HepG2 (cell line): ENCODE measurements around the gene SPATA25. TPM values are rescaled to one million over a fixed set of nuclear protein-coding genes. Genes with fewer than 3 reads are reported as not detected.

Source experiments
- EEA1 ChIP-seq: sonication (generic); formaldehyde crosslinking; IDR thresholded peaks from 2 replicates; pipeline ENCODE4 v1.5.1; 2020; ENCODE audit warnings: mild to moderate bottlenecking, missing genetic modification reagents, borderline replicate concordance
- ETV5 ChIP-seq: IDR thresholded peaks from 2 replicates; pipeline ENCODE4 v1.6.1; 2018; ENCODE audit warnings: missing biosample characterization, missing genetic modification reagents, inconsistent platforms, borderline replicate concordance
- IRF9 ChIP-seq: sonication (generic); formaldehyde crosslinking; IDR thresholded peaks from 2 replicates; pipeline ENCODE4 v1.8.0; 2022; ENCODE audit warnings: missing genetic modification reagents, mild to moderate bottlenecking, borderline replicate concordance
- IRX3 ChIP-seq: sonication (generic); formaldehyde crosslinking; IDR thresholded peaks from 2 replicates; pipeline ENCODE4 v1.8.1; 2023; ENCODE audit warnings: mild to moderate bottlenecking, low read depth, missing genetic modification reagents, borderline replicate concordance
- NONO ChIP-seq, 2 experiments: fragments of 450-650 bp in 1 of 2; sonication (generic) in 1 of 2; formaldehyde crosslinking in 1 of 2; IDR thresholded peaks in 1 of 2; conservative IDR thresholded peaks in 1 of 2; 2 replicates each; pipeline versions ENCODE4 v1.6.1 to v1.8.0; 2017 to 2022; ENCODE audit warnings: mild to moderate bottlenecking in 1 of 2, missing genetic modification reagents in 1 of 2, moderate library complexity in 1 of 2
- POGK ChIP-seq: sonication (generic); formaldehyde crosslinking; conservative IDR thresholded peaks from 2 replicates; pipeline ENCODE4 v1.8.0; 2022; ENCODE audit warnings: mild to moderate bottlenecking, moderate library complexity, missing genetic modification reagents
- PTBP1 ChIP-seq: fragments of 200-400 bp; formaldehyde crosslinking; IDR thresholded peaks from 2 replicates; pipeline ENCODE4 v1.6.1; 2018; ENCODE audit warnings: low read length, low read depth; ENCODE audit not compliant: poor library complexity, severe bottlenecking
- ZFP82 ChIP-seq: sonication (generic); formaldehyde crosslinking; IDR thresholded peaks from 2 replicates; pipeline ENCODE4 v1.5.1; 2020; ENCODE audit warnings: mild to moderate bottlenecking, missing genetic modification reagents, borderline replicate concordance
- ZNF839 ChIP-seq: sonication (generic); formaldehyde crosslinking; IDR thresholded peaks from 2 replicates; pipeline ENCODE4 v1.4.0; 2020; ENCODE audit warnings: missing genetic modification reagents, mild to moderate bottlenecking, borderline replicate concordance
- polyA plus RNA-seq, 8 experiments: library from polyadenylated mRNA; depleted of rRNA in 3 of 8; stranded (reverse) in 7 of 8; unstranded in 1 of 8; fragments of >200 nt; fragmentation: Illumina TruSeq in 4 of 8; extraction: Trizol in 4 of 8; gene quantifications; 2 replicates each; pipeline versions ENCODE4 v1.2.1 to v1.2.3, GENCODE V29; 2011 to 2016; ENCODE audit warnings: low read depth in 4 of 8, missing spikeins in 1 of 8, mixed read lengths in 1 of 8; ENCODE audit not compliant: insufficient read depth in 1 of 8
- total RNA-seq, 5 experiments: library from RNA; depleted of rRNA; stranded (reverse); fragments of >200 nt; fragmentation: Illumina TruSeq; extraction: Trizol; gene quantifications; 2 replicates each; pipeline ENCODE4 v1.2.3, GENCODE V29; 2016; ENCODE audit warnings: low read depth in 1 of 5
- TF ChIP-seq, protein P1 (sequence below): sonication (generic); formaldehyde crosslinking; IDR thresholded peaks from 2 replicates; pipeline ENCODE4 v1.5.0; 2020; ENCODE audit warnings: mild to moderate bottlenecking, missing genetic modification reagents, borderline replicate concordance
- TF ChIP-seq, protein P2 (sequence below): sonication (generic); formaldehyde crosslinking; IDR thresholded peaks from 2 replicates; pipeline ENCODE4 v1.8.1; 2023; ENCODE audit warnings: mild to moderate bottlenecking, moderate library complexity, missing genetic modification reagents

Gene SPATA25
- total and polyA plus RNA-seq, 2 of the 13 experiments (the other 11 are each of a cell fraction or from before 2014, with no cell fraction given): 4.8 to 7.6 TPM

DNA sequence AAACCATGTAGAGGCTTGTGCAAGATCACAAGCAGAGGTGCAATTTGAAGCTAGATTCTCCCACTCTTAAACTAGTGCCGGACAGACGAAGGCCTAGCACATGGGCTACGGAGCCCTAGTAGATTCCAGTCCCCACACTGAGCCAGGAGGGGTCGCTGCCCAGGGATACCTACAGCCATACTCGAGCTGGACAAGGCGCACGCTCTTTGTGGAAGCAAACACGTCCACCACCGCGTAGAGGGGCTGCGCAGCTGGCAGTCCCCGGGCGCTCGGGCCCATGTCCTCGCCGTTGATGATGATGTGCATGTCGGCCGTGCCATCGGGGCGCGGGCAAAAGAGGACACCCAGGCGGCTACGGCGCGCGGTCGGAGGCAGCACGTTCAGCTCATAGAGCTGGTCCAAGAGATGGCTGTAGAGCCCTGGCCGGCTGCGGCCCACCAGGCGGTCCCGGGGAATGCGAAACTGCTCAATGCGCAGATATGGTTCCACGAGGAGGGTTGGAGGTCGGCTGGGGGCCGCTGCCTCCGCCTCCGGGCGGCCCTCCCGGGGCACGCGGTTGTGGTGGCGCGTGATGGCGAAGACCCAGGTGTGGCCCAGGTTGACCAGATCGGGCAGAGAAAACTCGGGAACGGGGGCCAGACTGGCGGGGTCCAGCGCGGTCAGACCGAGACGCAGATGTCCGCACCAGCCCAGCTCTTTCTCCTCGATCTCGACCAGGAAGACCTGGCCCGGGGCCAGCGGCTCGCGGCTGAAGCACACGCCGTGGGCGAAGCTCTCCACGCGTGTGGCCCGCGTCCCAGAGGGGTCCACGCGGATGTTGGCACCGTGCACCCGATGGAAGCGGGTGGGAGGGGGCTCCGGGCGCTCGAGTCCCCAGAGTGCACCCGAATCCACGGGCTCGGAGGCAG is 2.9 kb upstream of the SPATA25 start (continued):
- TF ChIP-seq ZFP82 (CRISPR knock-in tag) (no peak), ETV5 (peak; percentile 63), IRX3 (CRISPR knock-in tag) (no peak), ZNF839 (peak; percentile 22; the same call in 1 of the 2 replicates), NONO (IDR thresholded peaks at IDR 0.05) (no peak), NONO (CRISPR knock-in tag; conservative IDR thresholded peaks at IDR 0.05) (peak; percentile 49; the same call in 1 of the 2 replicates), EEA1 (0 out of 2 replicates have a peak, but pooled peaks have one; percentile 4), PTBP1 (no peak), POGK (CRISPR knock-in tag) (no peak), IRF9 (peak; percentile 52)
- TF ChIP-seq, protein P1, sequence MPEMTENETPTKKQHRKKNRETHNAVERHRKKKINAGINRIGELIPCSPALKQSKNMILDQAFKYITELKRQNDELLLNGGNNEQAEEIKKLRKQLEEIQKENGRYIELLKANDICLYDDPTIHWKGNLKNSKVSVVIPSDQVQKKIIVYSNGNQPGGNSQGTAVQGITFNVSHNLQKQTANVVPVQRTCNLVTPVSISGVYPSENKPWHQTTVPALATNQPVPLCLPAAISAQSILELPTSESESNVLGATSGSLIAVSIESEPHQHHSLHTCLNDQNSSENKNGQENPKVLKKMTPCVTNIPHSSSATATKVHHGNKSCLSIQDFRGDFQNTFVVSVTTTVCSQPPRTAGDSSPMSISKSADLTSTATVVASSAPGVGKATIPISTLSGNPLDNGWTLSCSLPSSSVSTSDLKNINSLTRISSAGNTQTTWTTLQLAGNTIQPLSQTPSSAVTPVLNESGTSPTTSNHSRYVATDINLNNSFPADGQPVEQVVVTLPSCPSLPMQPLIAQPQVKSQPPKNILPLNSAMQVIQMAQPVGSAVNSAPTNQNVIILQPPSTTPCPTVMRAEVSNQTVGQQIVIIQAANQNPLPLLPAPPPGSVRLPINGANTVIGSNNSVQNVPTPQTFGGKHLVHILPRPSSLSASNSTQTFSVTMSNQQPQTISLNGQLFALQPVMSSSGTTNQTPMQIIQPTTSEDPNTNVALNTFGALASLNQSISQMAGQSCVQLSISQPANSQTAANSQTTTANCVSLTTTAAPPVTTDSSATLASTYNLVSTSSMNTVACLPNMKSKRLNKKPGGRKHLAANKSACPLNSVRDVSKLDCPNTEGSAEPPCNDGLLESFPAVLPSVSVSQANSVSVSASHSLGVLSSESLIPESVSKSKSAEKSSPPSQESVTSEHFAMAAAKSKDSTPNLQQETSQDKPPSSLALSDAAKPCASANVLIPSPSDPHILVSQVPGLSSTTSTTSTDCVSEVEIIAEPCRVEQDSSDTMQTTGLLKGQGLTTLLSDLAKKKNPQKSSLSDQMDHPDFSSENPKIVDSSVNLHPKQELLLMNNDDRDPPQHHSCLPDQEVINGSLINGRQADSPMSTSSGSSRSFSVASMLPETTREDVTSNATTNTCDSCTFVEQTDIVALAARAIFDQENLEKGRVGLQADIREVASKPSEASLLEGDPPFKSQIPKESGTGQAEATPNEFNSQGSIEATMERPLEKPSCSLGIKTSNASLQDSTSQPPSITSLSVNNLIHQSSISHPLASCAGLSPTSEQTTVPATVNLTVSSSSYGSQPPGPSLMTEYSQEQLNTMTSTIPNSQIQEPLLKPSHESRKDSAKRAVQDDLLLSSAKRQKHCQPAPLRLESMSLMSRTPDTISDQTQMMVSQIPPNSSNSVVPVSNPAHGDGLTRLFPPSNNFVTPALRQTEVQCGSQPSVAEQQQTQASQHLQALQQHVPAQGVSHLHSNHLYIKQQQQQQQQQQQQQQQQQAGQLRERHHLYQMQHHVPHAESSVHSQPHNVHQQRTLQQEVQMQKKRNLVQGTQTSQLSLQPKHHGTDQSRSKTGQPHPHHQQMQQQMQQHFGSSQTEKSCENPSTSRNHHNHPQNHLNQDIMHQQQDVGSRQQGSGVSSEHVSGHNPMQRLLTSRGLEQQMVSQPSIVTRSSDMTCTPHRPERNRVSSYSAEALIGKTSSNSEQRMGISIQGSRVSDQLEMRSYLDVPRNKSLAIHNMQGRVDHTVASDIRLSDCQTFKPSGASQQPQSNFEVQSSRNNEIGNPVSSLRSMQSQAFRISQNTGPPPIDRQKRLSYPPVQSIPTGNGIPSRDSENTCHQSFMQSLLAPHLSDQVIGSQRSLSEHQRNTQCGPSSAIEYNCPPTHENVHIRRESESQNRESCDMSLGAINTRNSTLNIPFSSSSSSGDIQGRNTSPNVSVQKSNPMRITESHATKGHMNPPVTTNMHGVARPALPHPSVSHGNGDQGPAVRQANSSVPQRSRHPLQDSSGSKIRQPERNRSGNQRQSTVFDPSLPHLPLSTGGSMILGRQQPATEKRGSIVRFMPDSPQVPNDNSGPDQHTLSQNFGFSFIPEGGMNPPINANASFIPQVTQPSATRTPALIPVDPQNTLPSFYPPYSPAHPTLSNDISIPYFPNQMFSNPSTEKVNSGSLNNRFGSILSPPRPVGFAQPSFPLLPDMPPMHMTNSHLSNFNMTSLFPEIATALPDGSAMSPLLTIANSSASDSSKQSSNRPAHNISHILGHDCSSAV (CRISPR knock-in tag): no peak
- TF ChIP-seq, protein P2, sequence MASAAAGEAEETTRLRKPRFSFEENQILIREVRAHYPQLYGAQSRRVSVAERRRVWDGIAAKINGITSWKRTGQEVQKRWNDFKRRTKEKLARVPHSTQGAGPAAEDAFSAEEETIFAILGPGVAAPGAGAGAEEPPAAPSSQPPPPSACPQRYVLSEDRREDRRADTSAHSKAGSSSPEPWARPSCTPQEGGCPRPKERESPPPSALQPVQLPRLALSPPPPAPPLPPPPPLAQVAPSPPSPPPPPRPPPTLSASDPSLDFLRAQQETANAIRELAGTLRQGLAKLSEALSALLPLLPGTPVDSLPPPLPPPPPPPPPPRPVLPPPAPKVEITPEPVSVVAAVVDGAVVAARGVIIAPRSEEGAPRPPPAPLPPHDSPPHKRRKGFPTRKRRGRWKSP (CRISPR knock-in tag): no peak; the same call in 1 of the 2 replicates
